ENCODE data around the gene MANBA. TPM values are rescaled to one million over a fixed set of nuclear protein-coding genes. Genes with fewer than 3 reads are reported as not detected.

MANBA gene
- total and polyA plus RNA-seq, 2 of the 13 experiments (the other 11 are each of a cell fraction or from before 2014, with no cell fraction given): 11.7 to 33.3 TPM

- no peak for DNase-seq (ENCODE audit: low spot score)
- CTCF ChIA-PET (ENCODE audit: low intra/inter-chr PET ratio, low total read pairs): no interaction called here
- H3K4me2 ChIP-seq (ENCODE audit: low read depth, low read length): no peak overlapping the region
- H3K36me3 ChIP-seq (replicated peaks in 1 of 2; ENCODE audit: control insufficient read depth in 1 of 2, insufficient read depth in 2 of 2, low read length in 2 of 2): 0 out of 5 replicates have a peak, but pooled peaks cover 0 to 8% of the 10 kb centered on the region in 2 experiments
- H3K9ac ChIP-seq (ENCODE audit: insufficient read depth, low read depth, low read length): no peak overlapping the region
- no peaks in the 10 kb centered on the region for H3K27me3 ChIP-seq (ENCODE audit: control insufficient read depth in 1 of 2, insufficient read depth in 2 of 2, low read length in 2 of 2)
- no peaks in the 10 kb centered on the region for H3K9me3 ChIP-seq (ENCODE audit: low read length)
- H4K20me1 ChIP-seq (ENCODE audit: insufficient read depth, low read length): no peaks in the 10 kb centered on the region
- no peaks in the 10 kb centered on the region for H3K4me1 ChIP-seq (ENCODE audit: insufficient read depth, low read length)
- H3K27ac ChIP-seq (ENCODE audit: extremely low read length, insufficient read depth, low read length): no peak overlapping the region
- POLR2A ChIA-PET: no interaction called here
- in situ Hi-C loops (cut with HindIII; ENCODE audit: extremely low pct_ligation_motif_present, low pct_unique_long_range_greater_than_20kb): no loop called here
- intact Hi-C loops (cut with micrococcal nuclease; ENCODE audit: unreplicated experiment): no loop called here
- H3K79me2 ChIP-seq (ENCODE audit: insufficient read depth, low read length): no peaks in the 10 kb centered on the region
- 100% methylated on average over 1 of the region's 1 CpG for WGBS (ENCODE audit: low lambda C conversion rate)
- no TSS peak for BruUV-seq (replicated peaks)
- no peak for TF ChIP-seq ZNF761 (CRISPR knock-in tag; conservative IDR thresholded peaks at IDR 0.05)
- no peak for TF ChIP-seq JARID2 (CRISPR knock-in tag; IDR thresholded peaks at IDR 0.05; ENCODE audit: insufficient replicate concordance)
- no peak for TF ChIP-seq ISX (CRISPR knock-in tag; conservative IDR thresholded peaks at IDR 0.05)
- no peak for TF ChIP-seq JDP2 (CRISPR knock-in tag; IDR thresholded peaks at IDR 0.05; ENCODE audit: borderline replicate concordance)
- TF ChIP-seq ZNF550 (CRISPR knock-in tag; IDR thresholded peaks at IDR 0.05; ENCODE audit: borderline replicate concordance): no peak
- no peak for TF ChIP-seq RXRA (CRISPR knock-in tag; IDR thresholded peaks at IDR 0.05)
- no peak overlapping the region for H2AFZ ChIP-seq (ENCODE audit: low read length)
- H3K4me3 ChIP-seq (replicated peaks in 1 of 3; ENCODE audit: insufficient read depth in 1 of 3, low read depth in 2 of 3, low read length in 3 of 3): no peak overlapping the region
- no peak for FAIRE-seq
- ATAC-seq: no peak
Observed at GRCh38 chr4:102663073-102663472, 97.7 kb downstream of the MANBA start.

GRCh38 chr4:102657206-102657605 lies 103.6 kb downstream of the MANBA start:
- no peak for FAIRE-seq
- Histone ChIP-seq H3K4me2 (ENCODE audit: low read depth, low read length) (no peak overlapping the region), H3K4me3 (replicated peaks in 1 of 3; ENCODE audit: insufficient read depth in 1 of 3, low read depth in 2 of 3, low read length in 3 of 3) (no peak overlapping the region), H3K4me1 (ENCODE audit: insufficient read depth, low read length) (no peaks in the 10 kb centered on the region), H3K36me3 (replicated peaks in 1 of 2; ENCODE audit: control insufficient read depth in 1 of 2, insufficient read depth in 2 of 2, low read length in 2 of 2) (0 out of 5 replicates have a peak, but pooled peaks cover 0 to 3% of the 10 kb centered on the region in 2 experiments), H3K9me3 (ENCODE audit: low read length) (no peaks in the 10 kb centered on the region), H4K20me1 (ENCODE audit: insufficient read depth, low read length) (no peaks in the 10 kb centered on the region), H3K9ac (ENCODE audit: insufficient read depth, low read depth, low read length) (no peak overlapping the region), H2AFZ (ENCODE audit: low read length) (no peak overlapping the region), H3K27ac (ENCODE audit: extremely low read length, insufficient read depth, low read length) (no peak overlapping the region), H3K79me2 (ENCODE audit: insufficient read depth, low read length) (no peaks in the 10 kb centered on the region), H3K27me3 (ENCODE audit: control insufficient read depth in 1 of 2, insufficient read depth in 2 of 2, low read length in 2 of 2) (no peaks in the 10 kb centered on the region)
- intact Hi-C loops (cut with micrococcal nuclease; ENCODE audit: unreplicated experiment) (no loop called here), in situ Hi-C loops (cut with HindIII; ENCODE audit: extremely low pct_ligation_motif_present, low pct_unique_long_range_greater_than_20kb) (no loop called here)
- WGBS (ENCODE audit: low lambda C conversion rate): 94% methylated on average over 5 of the region's 5 CpGs
- no peak for TF ChIP-seq RXRB (CRISPR knock-in tag; IDR thresholded peaks at IDR 0.05; ENCODE audit: borderline replicate concordance)
- TF ChIP-seq ZNF547 (CRISPR knock-in tag; IDR thresholded peaks at IDR 0.05): no peak
- TF ChIP-seq, protein P1, sequence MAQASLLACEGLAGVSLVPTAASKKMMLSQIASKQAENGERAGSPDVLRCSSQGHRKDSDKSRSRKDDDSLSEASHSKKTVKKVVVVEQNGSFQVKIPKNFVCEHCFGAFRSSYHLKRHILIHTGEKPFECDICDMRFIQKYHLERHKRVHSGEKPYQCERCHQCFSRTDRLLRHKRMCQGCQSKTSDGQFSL (CRISPR knock-in tag; IDR thresholded peaks at IDR 0.05): no peak
- no peak for TF ChIP-seq ZNF724P (CRISPR knock-in tag; IDR thresholded peaks at IDR 0.05; ENCODE audit: borderline replicate concordance)
- DNase-seq (ENCODE audit: low spot score): no peak
- POLR2A ChIA-PET: interaction anchor here (0.6 kb wide), 1 partner anchor 119 kb away, joined by 3 read pairs; no protein-coding TSS in a partner anchor
- no peak for ATAC-seq
- CTCF ChIA-PET (ENCODE audit: low intra/inter-chr PET ratio, low total read pairs): no interaction called here
- no TSS peak for BruUV-seq (replicated peaks)
